Prostate gland (tissue), 2 donors: ENCODE data around the gene SPA17. TPM values are rescaled to one million over a fixed set of nuclear protein-coding genes. Genes with fewer than 3 reads are reported as not detected.

ENCODE experiments used
- DNase-seq: peaks from one replicate; pipeline ENCODE4 v3.0.0-alpha.2; 2019; ENCODE audit warnings: low spot score
- H3K27ac ChIP-seq, 2 donors: fragments of 200-600 bp; sonication (generic); 2 replicates each; pipeline ENCODE4 v1.5.1; 2017 to 2019
- H3K27me3 ChIP-seq: fragments of 200-600 bp; sonication (generic); replicated peaks from 2 replicates; pipeline ENCODE4 v1.5.1; 2019; ENCODE audit not compliant: insufficient read depth
- H3K36me3 ChIP-seq, 2 donors: fragments of 200-600 bp; sonication (generic); 1 replicate in 1 of 2; 2 replicates in 1 of 2; pipeline versions ENCODE4 v1.5.1 to v1.8.1; 2017 to 2019
- H3K4me1 ChIP-seq: fragments of 200-600 bp; sonication (generic); replicated peaks from 2 replicates; pipeline ENCODE4 v1.5.1; 2019
- H3K4me3 ChIP-seq, 2 donors: fragments of 200-600 bp; sonication (generic); 2 replicates each; pipeline ENCODE4 v1.5.1; 2017 to 2019
- H3K9me3 ChIP-seq: fragments of 200-600 bp; sonication (generic); 2 replicates; pipeline ENCODE4 v1.5.1; 2017
- POLR2A ChIP-seq: fragments of 450-650 bp; IDR thresholded peaks from one replicate; pipeline ENCODE4 v1.6.1; 2016; ENCODE audit warnings: antibody characterized with exemption, mild to moderate bottlenecking
- POLR2AphosphoS5 ChIP-seq: sonication (generic); formaldehyde crosslinking; IDR thresholded peaks from one replicate; pipeline ENCODE4 v1.6.1; 2017; ENCODE audit warnings: antibody characterized with exemption
- WGBS: methylation state at CpG from one replicate; pipeline ENCODE4 v1.1.5; 2018; 5-methylcytosine and 5-hydroxymethylcytosine counted together
- intact Hi-C: fragments of 100-400 bp; cut with DNase I; formaldehyde crosslinking; loops from one replicate; pipeline ENCODE4 v1.14.2; 2022
- total RNA-seq, 2 donors: library from RNA; depleted of rRNA; stranded (reverse); fragments of >200 nt; gene quantifications; one replicate each; pipeline ENCODE4 v1.1.0, GENCODE V29; 2016
- TF ChIP-seq, protein P1 (sequence below), 4 experiments: fragments of 200-600 bp in 2 of 4; fragments of 450-650 bp in 2 of 4; sonication (generic) in 2 of 4; IDR thresholded peaks; 1 replicate in 3 of 4; 2 replicates in 1 of 4; pipeline ENCODE4 v1.5.1; 2016 to 2019; ENCODE audit warnings: antibody characterized with exemption in 4 of 4, mild to moderate bottlenecking in 2 of 4, moderate library complexity in 2 of 4

SPA17 gene
- total RNA-seq, 2 donors from 2014 or later: 14.7 to 20.8 TPM

DNA sequence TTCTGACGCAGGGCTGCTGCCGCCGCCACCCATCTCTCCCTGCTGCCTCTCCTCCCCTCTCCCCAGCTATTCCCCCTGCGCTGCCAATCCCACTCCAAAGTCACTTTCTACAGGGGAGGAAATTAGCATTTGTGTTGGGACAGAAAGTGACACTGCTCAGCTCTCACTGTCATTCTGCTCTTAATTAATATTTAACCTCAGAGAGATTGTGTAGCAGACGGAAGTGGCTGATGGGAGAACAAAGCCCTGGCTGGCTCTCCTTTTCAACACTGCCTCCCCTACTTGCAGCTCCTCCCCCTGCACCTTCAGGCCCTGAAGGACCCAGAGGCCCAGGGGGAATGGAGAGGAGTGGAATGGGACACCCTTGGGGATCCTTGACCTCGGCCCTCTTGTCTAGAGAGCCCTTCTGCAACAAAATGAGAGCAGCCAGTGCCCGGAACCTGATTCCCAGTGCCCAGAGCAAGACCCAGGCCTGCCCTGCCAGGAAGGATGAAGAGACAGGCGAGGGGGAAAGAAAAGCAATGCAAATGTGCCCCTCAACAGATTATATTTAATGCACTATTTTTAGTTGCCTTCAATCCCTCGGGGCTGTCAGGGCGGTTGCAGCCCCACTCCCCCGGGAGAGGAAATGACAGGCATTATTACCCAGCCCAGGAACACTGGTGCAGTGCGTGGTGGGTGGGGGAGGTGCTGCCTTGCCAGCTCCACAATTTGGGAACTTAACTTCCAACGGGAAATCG lies 51.4 kb downstream of the SPA17 start:
- 40% methylated on average over 14 of the region's 14 CpGs for WGBS
- no peak for TF ChIP-seq POLR2AphosphoS5
- TF ChIP-seq, protein P1, sequence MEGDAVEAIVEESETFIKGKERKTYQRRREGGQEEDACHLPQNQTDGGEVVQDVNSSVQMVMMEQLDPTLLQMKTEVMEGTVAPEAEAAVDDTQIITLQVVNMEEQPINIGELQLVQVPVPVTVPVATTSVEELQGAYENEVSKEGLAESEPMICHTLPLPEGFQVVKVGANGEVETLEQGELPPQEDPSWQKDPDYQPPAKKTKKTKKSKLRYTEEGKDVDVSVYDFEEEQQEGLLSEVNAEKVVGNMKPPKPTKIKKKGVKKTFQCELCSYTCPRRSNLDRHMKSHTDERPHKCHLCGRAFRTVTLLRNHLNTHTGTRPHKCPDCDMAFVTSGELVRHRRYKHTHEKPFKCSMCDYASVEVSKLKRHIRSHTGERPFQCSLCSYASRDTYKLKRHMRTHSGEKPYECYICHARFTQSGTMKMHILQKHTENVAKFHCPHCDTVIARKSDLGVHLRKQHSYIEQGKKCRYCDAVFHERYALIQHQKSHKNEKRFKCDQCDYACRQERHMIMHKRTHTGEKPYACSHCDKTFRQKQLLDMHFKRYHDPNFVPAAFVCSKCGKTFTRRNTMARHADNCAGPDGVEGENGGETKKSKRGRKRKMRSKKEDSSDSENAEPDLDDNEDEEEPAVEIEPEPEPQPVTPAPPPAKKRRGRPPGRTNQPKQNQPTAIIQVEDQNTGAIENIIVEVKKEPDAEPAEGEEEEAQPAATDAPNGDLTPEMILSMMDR (IDR thresholded peaks at IDR 0.05): no peak
- no peak for TF ChIP-seq POLR2A
- H3K27ac ChIP-seq: no peak overlapping the region
- H3K4me1 ChIP-seq: no peaks in the 10 kb centered on the region
- no peak for DNase-seq
- intact Hi-C loops: no loop called here
- H3K27me3 ChIP-seq: peaks cover 6% of the 10 kb centered on the region
- no peak overlapping the region for H3K4me3 ChIP-seq
- H3K36me3 ChIP-seq: no peaks in the 10 kb centered on the region
- no peaks in the 10 kb centered on the region for H3K9me3 ChIP-seq

DNA sequence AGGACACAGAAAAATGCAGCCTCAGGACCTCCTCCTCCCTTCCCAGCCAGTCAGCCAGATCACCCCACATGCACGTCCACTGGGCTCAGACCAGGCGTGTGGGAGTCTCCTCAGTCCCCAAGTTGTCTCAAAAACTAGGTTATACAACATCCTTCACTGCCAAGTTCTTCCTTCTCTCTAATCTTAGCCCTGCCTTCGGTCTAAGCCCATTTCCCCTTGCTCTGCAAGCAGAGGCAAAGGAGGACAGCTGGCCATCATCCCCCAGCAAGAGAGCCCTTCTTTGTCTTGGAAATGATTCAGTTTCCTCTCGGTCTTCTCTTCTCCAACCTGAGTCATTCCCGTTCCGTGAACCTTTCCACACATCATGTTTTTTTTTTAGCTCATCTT lies 52.0 kb downstream of the SPA17 start:
- no peak for TF ChIP-seq POLR2A
- TF ChIP-seq POLR2AphosphoS5: no peak
- TF ChIP-seq, protein P1 (IDR thresholded peaks at IDR 0.05): no peak
- H3K27me3 ChIP-seq: peaks cover 6% of the 10 kb centered on the region
- no peak overlapping the region for H3K4me3 ChIP-seq
- no peaks in the 10 kb centered on the region for H3K4me1 ChIP-seq
- H3K9me3 ChIP-seq: no peaks in the 10 kb centered on the region
- H3K27ac ChIP-seq: no peak overlapping the region
- 42% methylated on average over 6 of the region's 6 CpGs for WGBS
- no peak for DNase-seq
- intact Hi-C loops: no loop called here
- no peaks in the 10 kb centered on the region for H3K36me3 ChIP-seq

DNA sequence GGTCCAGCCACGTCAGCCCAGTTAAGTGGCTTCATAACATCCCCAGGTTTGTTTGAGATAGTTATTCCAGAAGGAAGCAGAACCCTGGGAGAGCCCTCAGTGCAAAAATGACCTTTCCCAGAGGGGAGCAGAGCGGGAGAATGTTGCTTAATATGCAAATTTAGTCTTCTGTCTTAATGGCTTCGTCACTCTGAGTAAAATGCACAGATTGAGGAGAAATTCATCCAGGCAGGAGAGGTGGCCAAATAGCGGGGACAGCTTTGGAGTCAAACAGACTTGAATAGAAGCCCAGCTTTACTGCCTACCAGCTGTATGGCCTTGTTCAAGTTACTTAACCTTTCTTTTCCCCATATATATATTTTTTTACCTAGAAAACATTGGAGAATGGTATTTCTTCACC lies 53.8 kb downstream of the SPA17 start:
- TF ChIP-seq POLR2AphosphoS5: no peak
- TF ChIP-seq, protein P1 (IDR thresholded peaks at IDR 0.05): no peak
- no peak for TF ChIP-seq POLR2A
- peaks cover 6% of the 10 kb centered on the region for H3K27me3 ChIP-seq
- intact Hi-C loops: no loop called here
- no peak overlapping the region for H3K27ac ChIP-seq
- no peak overlapping the region for H3K4me3 ChIP-seq
- no peaks in the 10 kb centered on the region for H3K36me3 ChIP-seq
- no peaks in the 10 kb centered on the region for H3K4me1 ChIP-seq
- WGBS: 82% methylated on average over 4 of the region's 4 CpGs
- no peaks in the 10 kb centered on the region for H3K9me3 ChIP-seq
- no peak for DNase-seq

DNA sequence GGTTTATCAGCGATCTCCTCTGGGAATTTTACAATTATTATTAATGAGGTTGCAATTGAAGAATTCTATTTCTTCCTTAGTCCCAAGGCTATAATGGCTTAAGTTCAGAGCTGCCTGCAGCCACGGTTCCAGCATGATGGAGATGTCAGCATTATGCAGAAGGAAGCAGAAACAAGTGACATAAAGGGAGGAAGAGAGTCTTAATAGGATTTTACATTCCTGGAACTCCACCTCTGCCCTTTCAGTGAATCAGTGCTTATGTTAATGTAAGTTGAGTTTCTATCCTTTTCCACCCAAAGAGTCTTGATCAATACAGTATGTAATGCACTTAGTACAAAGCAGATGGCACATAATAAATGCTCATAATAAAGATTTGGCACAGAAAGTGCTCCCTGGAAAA lies 54.4 kb downstream of the SPA17 start:
- TF ChIP-seq, protein P1 (IDR thresholded peaks at IDR 0.05): no peak
- TF ChIP-seq POLR2A (no peak), POLR2AphosphoS5 (no peak)
- Histone ChIP-seq H3K27me3 (peaks cover 6% of the 10 kb centered on the region), H3K36me3 (no peaks in the 10 kb centered on the region), H3K9me3 (no peaks in the 10 kb centered on the region), H3K4me3 (no peak overlapping the region), H3K27ac (no peak overlapping the region), H3K4me1 (no peaks in the 10 kb centered on the region)
- intact Hi-C loops: no loop called here
- 84% methylated on average over 2 of the region's 2 CpGs for WGBS
- DNase-seq: no peak

DNA sequence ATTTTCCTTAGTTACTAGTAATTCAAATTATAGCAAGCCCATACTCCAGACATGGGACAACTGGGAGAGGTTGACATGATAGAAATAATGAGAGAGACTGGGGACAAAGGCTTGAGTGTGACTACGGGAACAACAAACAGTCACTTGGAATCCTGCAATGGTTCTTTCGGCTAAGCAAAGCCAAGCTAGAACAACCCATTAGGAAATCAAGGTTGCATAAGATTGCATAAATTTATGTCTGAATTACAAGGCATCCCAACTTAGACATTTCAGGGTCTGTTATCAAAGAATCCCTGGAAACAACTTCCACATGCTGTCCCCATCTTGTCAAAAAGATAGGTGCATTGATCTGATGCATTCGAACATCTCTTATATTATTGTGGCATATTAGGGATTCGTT lies 55.9 kb downstream of the SPA17 start:
- peaks cover 6% of the 10 kb centered on the region for H3K27me3 ChIP-seq
- intact Hi-C loops: no loop called here
- H3K9me3 ChIP-seq: no peaks in the 10 kb centered on the region
- H3K4me1 ChIP-seq: no peaks in the 10 kb centered on the region
- TF ChIP-seq POLR2A (no peak), POLR2AphosphoS5 (no peak)
- TF ChIP-seq, protein P1 (IDR thresholded peaks at IDR 0.05): no peak
- no peak for DNase-seq
- H3K4me3 ChIP-seq: no peak overlapping the region
- 89% methylated on average over 4 of the region's 4 CpGs for WGBS
- no peaks in the 10 kb centered on the region for H3K36me3 ChIP-seq
- no peak overlapping the region for H3K27ac ChIP-seq
